SJSA1 (cell line): ENCODE data around the gene SELENOT. TPM values are rescaled to one million over a fixed set of nuclear protein-coding genes. Genes with fewer than 3 reads are reported as not detected.

Experiments
- DNase-seq, 2 experiments: peaks; one replicate each; pipeline ENCODE4 v3.0.0-alpha.2; 2015 to 2020; ENCODE audit warnings: low spot score in 2 of 2, low read depth in 1 of 2
- H3K27ac ChIP-seq: fragments of 250-450 bp; sonication (Bioruptor Pico); 2 replicates; pipeline ENCODE4 v1.5.1; 2020; ENCODE audit warnings: mild to moderate bottlenecking, moderate library complexity
- H3K27me3 ChIP-seq: fragments of 250-450 bp; sonication (Bioruptor Pico); replicated peaks from 2 replicates; pipeline ENCODE4 v1.5.1; 2020; ENCODE audit warnings: mild to moderate bottlenecking, moderate library complexity
- H3K36me3 ChIP-seq: fragments of 250-450 bp; sonication (Bioruptor Pico); 2 replicates; pipeline ENCODE4 v1.5.1; 2020; ENCODE audit warnings: mild to moderate bottlenecking
- H3K4me1 ChIP-seq: fragments of 250-450 bp; sonication (Bioruptor Pico); replicated peaks from 2 replicates; pipeline ENCODE4 v1.6.1; 2021; ENCODE audit warnings: mild to moderate bottlenecking
- H3K4me3 ChIP-seq: fragments of 250-450 bp; sonication (Bioruptor Pico); 2 replicates; pipeline ENCODE4 v1.5.1; 2020; ENCODE audit warnings: mild to moderate bottlenecking
- H3K9me3 ChIP-seq: fragments of 250-450 bp; sonication (Bioruptor Pico); replicated peaks from 2 replicates; pipeline ENCODE4 v1.5.1; 2020; ENCODE audit warnings: mild to moderate bottlenecking
- total RNA-seq: library from RNA; depleted of rRNA; stranded (reverse); fragments of >200 nt; shearing (Covaris generic); gene quantifications from 2 replicates; pipeline ENCODE4 v1.2.3, GENCODE V29; 2014; rRNA removed

The SELENOT gene
- total RNA-seq, 1 experiment from 2014 or later: 181 TPM

- Histone ChIP-seq H3K9me3 (no peaks in the 10 kb centered on the region), H3K4me3 (no peak overlapping the region), H3K27ac (no peak overlapping the region), H3K36me3 (no peaks in the 10 kb centered on the region), H3K4me1 (no peaks in the 10 kb centered on the region), H3K27me3 (no peaks in the 10 kb centered on the region)
- no peak for DNase-seq
Observed at GRCh38 chr3:150656316-150656715, 53.2 kb downstream of the SELENOT start.

DNA sequence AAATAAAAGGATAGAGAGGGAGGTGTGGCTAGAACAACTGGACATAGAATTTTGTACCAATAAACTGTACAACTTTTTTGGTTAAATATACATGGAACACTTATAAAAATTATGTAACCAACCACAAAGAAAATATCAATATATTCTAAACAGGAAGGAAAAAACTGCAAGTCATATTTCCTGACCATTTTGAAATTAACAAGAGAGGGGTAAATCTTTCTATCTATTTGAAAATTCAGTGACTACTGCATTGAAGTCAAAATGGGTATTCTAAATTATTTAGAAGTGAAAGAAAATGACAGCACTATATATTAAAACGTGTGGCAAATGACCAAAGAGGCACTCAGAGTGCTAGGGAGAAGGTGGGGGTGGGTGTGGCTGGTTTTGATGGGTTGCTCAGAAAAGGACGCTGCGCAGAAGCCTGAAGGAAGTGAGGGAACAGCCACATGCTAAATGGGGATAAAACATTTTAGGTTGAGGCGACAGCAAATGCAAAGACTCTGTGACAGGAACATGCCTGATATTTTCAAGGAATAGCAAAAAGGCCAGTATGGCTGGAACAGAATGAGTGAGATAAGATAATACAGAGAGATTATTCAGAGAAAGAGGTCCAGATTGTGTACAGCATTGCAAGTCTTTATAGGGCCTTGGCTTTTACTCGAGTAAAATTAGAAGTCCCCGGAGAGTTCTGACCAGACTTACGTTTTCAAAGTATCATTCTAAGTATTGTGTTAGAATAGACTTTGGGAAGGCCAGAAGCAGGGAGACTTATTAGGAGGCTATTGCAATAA, 59.5 kb downstream of the SELENOT start:
- no peak overlapping the region for H3K27ac ChIP-seq
- no peaks in the 10 kb centered on the region for H3K4me1 ChIP-seq
- H3K36me3 ChIP-seq: no peaks in the 10 kb centered on the region

DNA sequence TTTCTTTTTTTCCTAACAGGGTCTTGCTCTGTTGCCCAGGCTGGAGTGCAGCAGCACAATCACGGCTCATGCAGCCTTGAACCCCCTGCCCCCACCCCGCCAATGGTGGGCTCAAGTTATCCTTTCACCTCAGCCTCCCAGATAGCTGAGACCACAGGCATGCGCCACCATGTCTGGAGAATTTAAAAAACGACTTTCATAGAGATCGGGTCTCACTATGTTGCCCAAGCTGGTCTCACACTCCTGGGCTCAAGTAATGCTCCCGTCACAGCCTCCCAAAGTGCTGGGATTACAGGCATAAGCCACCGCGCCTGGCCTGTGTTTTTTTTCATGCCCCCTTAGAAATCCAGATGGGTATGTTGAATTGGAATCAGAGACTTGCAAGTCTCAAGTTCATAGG, 60.3 kb downstream of the SELENOT start:
- Histone ChIP-seq H3K9me3 (no peaks in the 10 kb centered on the region), H3K4me3 (no peak overlapping the region), H3K4me1 (no peaks in the 10 kb centered on the region), H3K27me3 (peaks cover 5% of the 10 kb centered on the region), H3K27ac (no peak overlapping the region), H3K36me3 (no peaks in the 10 kb centered on the region)
- no peak for DNase-seq

More for the DNA sequence above, 59.5 kb downstream of the SELENOT start:
- H3K4me3 ChIP-seq: no peak overlapping the region
- H3K27me3 ChIP-seq: peaks cover 5% of the 10 kb centered on the region
- no peak for DNase-seq
- H3K9me3 ChIP-seq: no peaks in the 10 kb centered on the region

DNA sequence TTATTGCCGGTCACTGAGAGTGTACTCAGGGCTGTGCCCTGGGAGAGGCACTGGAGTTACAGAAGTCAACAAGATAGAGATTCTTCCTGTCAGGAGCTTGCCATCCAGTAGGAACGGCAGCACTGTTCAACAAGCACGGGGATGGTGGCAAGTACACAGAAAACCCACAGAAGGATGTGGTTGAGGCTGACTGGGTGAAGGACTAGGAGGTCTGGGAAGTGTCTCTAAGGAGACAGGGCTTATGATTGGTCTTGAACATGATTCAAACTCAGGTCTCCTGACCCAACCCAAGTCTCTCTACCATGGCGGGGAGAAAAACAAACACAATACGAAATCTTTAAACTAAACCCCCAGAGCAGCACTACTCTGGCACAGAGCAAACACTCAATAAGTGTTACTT, 63.0 kb downstream of the SELENOT start:
- H3K36me3 ChIP-seq: no peaks in the 10 kb centered on the region
- no peaks in the 10 kb centered on the region for H3K9me3 ChIP-seq
- peaks cover 11% of the 10 kb centered on the region for H3K27me3 ChIP-seq
- H3K4me3 ChIP-seq: no peak overlapping the region
- H3K27ac ChIP-seq: no peak overlapping the region
- H3K4me1 ChIP-seq: no peaks in the 10 kb centered on the region
- no peak for DNase-seq

- Histone ChIP-seq H3K27me3 (peaks cover 6% of the 10 kb centered on the region), H3K27ac (no peak overlapping the region), H3K36me3 (no peaks in the 10 kb centered on the region), H3K9me3 (no peaks in the 10 kb centered on the region; the same call in 1 of the 2 replicates), H3K4me3 (no peak overlapping the region), H3K4me1 (no peaks in the 10 kb centered on the region)
- DNase-seq: no peak
Observed at GRCh38 chr3:150673966-150674365, 70.8 kb downstream of the SELENOT start.

- H3K36me3 ChIP-seq: no peaks in the 10 kb centered on the region
- no peak overlapping the region for H3K4me3 ChIP-seq
- no peak for DNase-seq
- no peaks in the 10 kb centered on the region; the same call in 1 of the 2 replicates for H3K9me3 ChIP-seq
- H3K4me1 ChIP-seq: no peaks in the 10 kb centered on the region
- H3K27ac ChIP-seq: no peak overlapping the region
- no peaks in the 10 kb centered on the region; the same call in 1 of the 2 replicates for H3K27me3 ChIP-seq
Observed at GRCh38 chr3:150675587-150675986, 72.5 kb downstream of the SELENOT start.

Other genes with a start within 250 kb of the SELENOT start
- 11.3 and 11.9 TPM in 2 replicates for gene TSC22D2, start 195.0 kb upstream of the SELENOT start, total RNA-seq
- gene SERP1, start 56.8 kb upstream of the SELENOT start, total RNA-seq: 93.9 and 225 TPM in 2 replicates
- 76.2 and 95.2 TPM in 2 replicates for gene EIF2A, start 56.5 kb upstream of the SELENOT start, total RNA-seq
- gene ERICH6, start 100.6 kb downstream of the SELENOT start, total RNA-seq: not detected in 2 replicates
- gene SIAH2, start 159.8 kb downstream of the SELENOT start, total RNA-seq: 22.7 and 24.6 TPM in 2 replicates